22Rv1 (cell line): ENCODE results near the gene UBE2E2.

Experiments
- CTCF ChIP-seq: fragments of 450-650 bp; IDR thresholded peaks from 2 replicates; pipeline ENCODE4 v1.5.1; 2017; ENCODE audit warnings: mild to moderate bottlenecking
- ZFX ChIP-seq: fragments of 450-650 bp; IDR thresholded peaks from 2 replicates; pipeline ENCODE4 v1.6.1; 2017; ENCODE audit warnings: antibody characterized with exemption, borderline replicate concordance

- TF ChIP-seq CTCF = no peak
- TF ChIP-seq ZFX = no peak
These were observed 36.9 kb upstream of the UBE2E2 start for GRCh38 chr3:23166276-23166675.
